Ovary (tissue), 10 donors: ENCODE data around the gene YBX2. TPM values are rescaled to one million over a fixed set of nuclear protein-coding genes. Genes with fewer than 3 reads are reported as not detected.
"Not testable (repeated sequence)": the region's sequence is repeated elsewhere in the genome, so short reads cannot be mapped to it uniquely, and the experiment has no call there.

ENCODE experiments used
- DNase-seq, 5 donors: peaks; one replicate each; pipeline ENCODE4 v3.0.0-alpha.2; 2019 to 2020
- H3K27ac ChIP-seq, 2 donors: fragments of 200-600 bp; one replicate each; pipeline versions ENCODE4 v1.5.1 to v1.8.0; 2019 to 2022
- H3K27me3 ChIP-seq: fragments of 200-600 bp; one replicate; pipeline ENCODE4 v1.8.0; 2022
- H3K36me3 ChIP-seq: fragments of 200-600 bp; sonication (generic); one replicate; pipeline ENCODE4 v1.5.1; 2019
- H3K4me1 ChIP-seq: one replicate; pipeline ENCODE4 v1.8.1; 2013; ENCODE audit warnings: mild to moderate bottlenecking, moderate library complexity; ENCODE audit not compliant: insufficient read depth
- H3K4me3 ChIP-seq: fragments of 200-600 bp; sonication (generic); one replicate; pipeline ENCODE4 v1.5.1; 2017
- H3K9me3 ChIP-seq, 2 donors: fragments of 200-600 bp in 1 of 2; sonication (generic) in 1 of 2; one replicate each; pipeline versions ENCODE4 v1.5.1 to v1.8.1; 2013 to 2019; ENCODE audit warnings: mild to moderate bottlenecking in 1 of 2, moderate library complexity in 1 of 2
- CTCF ChIP-seq, 3 donors: fragments of 450-650 bp in 2 of 3; fragments of 200-600 bp in 1 of 3; IDR thresholded peaks; one replicate each; pipeline versions ENCODE4 v1.5.1 to v1.8.0; 2016 to 2022; ENCODE audit warnings: antibody characterized with exemption in 3 of 3, mild to moderate bottlenecking in 1 of 3
- EP300 ChIP-seq: sonication (generic); formaldehyde crosslinking; IDR thresholded peaks from one replicate; pipeline ENCODE4 v1.6.1; 2017; ENCODE audit warnings: antibody characterized with exemption
- POLR2A ChIP-seq: fragments of 450-650 bp; IDR thresholded peaks from one replicate; pipeline ENCODE4 v1.6.1; 2017; ENCODE audit warnings: antibody characterized with exemption, mild to moderate bottlenecking, moderate library complexity
- WGBS, 3 donors: extraction: QIAGEN DNeasy Blood & Tissue Kit in 1 of 3; methylation state at CpG; one replicate each; pipeline versions ENCODE4 v1.1.5 to v1.1.7; 2013 to 2017; 5-methylcytosine and 5-hydroxymethylcytosine counted together
- intact Hi-C, 4 donors: fragments of 100-400 bp; cut with DNase I; formaldehyde crosslinking; loops; one replicate each; pipeline versions ENCODE4 v1.11.0 to v1.15.1; 2022 to 2023
- long read RNA-seq, 3 donors: library from polyadenylated mRNA in 2 of 3; unstranded in 2 of 3; transcript quantifications; one replicate each; pipeline ENCODE4 v2.0.0 and lab custom pipeline, GENCODE V29; 2021 to 2026
- polyA plus RNA-seq, 2 donors: library from polyadenylated mRNA; stranded (reverse); fragments of 200-250 nt in 1 of 2; fragments of 350-450 nt in 1 of 2; fragmentation: Illumina TruSeq in 1 of 2; extraction: RNeasy Lipid Tissue Mini Kit (QIAGEN cat#74804) in 1 of 2; gene quantifications; one replicate each; pipeline ENCODE4 v1.2.3, GENCODE V29; 2013 to 2014
- total RNA-seq, 7 donors: library from RNA; depleted of rRNA in 2 of 7; stranded (reverse); fragments of >200 nt in 2 of 7; fragmentation: NEBNext Ultra II Directional in 3 of 7; extraction: Animal tissue kit (Norgen Biotek cat#: 25700) in 3 of 7; gene quantifications; one replicate each; pipeline versions ENCODE4 v1.1.0 to v1.2.4, GENCODE V29; 2016 to 2023
- donor health status: DM: no; HTN: no; CAD: no; lungs with moderate emphysema.
- donor health status: DM: no; HTN: no; CAD: no.
- donor health status: Bipolar disorder and iron deficiency.
- donor health status: DM: yes; HTN: yes; CAD: no.
- donor health status: DM: no; HTN: no; CAD: no.
- donor health status: DM: yes; HTN: yes; CAD: no.

YBX2 gene
- 1 to 10 TPM in 2 of 7 donors, under 1 TPM in 2, not detected in 3; 0.30 to 1.8 (median 0.98) TPM for total RNA-seq
- polyA plus RNA-seq, result under 1 TPM; 0.33 to 0.80 TPM
- long read RNA-seq, donor 1, result 0 reads
- long read RNA-seq, donor 2, full-length matches to known transcripts, result 8 of 8 reads
- long read RNA-seq, donor 2, partial matches to known transcripts, result 0 of 8 reads
- long read RNA-seq, donor 2, other reads (novel, unspliced or antisense), result 0 of 8 reads
- long read RNA-seq, donor 3, full-length matches to known transcripts, result 1 of 2 reads
- long read RNA-seq, donor 3, partial matches to known transcripts, result 0 of 2 reads
- long read RNA-seq, donor 3, other reads (novel, unspliced or antisense), result 1 of 2 reads

GRCh38 chr17:7294614-7295153 lies at the start of gene YBX2:
Gene YBX2 (minus strand): TSS chr17:7294639. CDS start chr17:7294500, 139 bp downstream.
- intact Hi-C loops, result loop anchor here in 3 of 4 donors (2.0 to 5.0 kb wide), 3 partner anchors 14 to 252 kb away; partner anchors contain the start of genes SLC16A11 (in 1 of the 3) and SLC2A4 (in 1 of the 3)
- H3K9me3 ChIP-seq, result no peaks in the 10 kb centered on the region
- WGBS, 3 donors, result 1 to 2% (median 1%) methylated on average over 34 to 57 of the region's 57 CpGs
- DNase-seq, result peak in 4 of 5 donors; percentile 34 to 67 (median 60)
- no peak within 1 kb of the TSS for H3K27ac ChIP-seq
- H3K36me3 ChIP-seq, result no peaks in the 10 kb centered on the region
- H3K4me3 ChIP-seq, result peak within 1 kb of the TSS; percentile 6
- TF ChIP-seq EP300 (no peak), POLR2A (no peak), CTCF (IDR thresholded peaks at IDR 0.05) (no peak)
- H3K27me3 ChIP-seq, result peaks cover 3% of the 10 kb centered on the region
- H3K4me1 ChIP-seq, result peaks cover 9% of the 10 kb centered on the region

GRCh38 chr17:7343250-7343649 lies 48.8 kb upstream of the YBX2 start:
- H3K27ac ChIP-seq, result no peak overlapping the region
- no peak overlapping the region for H3K4me3 ChIP-seq
- peak in 1 of 5 donors; percentile 17 for DNase-seq
- intact Hi-C loops, result no loop called here
- WGBS, 3 donors, result 50 to 63% (median 58%) methylated on average over 15 of the region's 15 CpGs
- H3K4me1 ChIP-seq, result peaks cover 5% of the 10 kb centered on the region
- no peaks in the 10 kb centered on the region for H3K36me3 ChIP-seq
- H3K27me3 ChIP-seq, result no peaks in the 10 kb centered on the region
- H3K9me3 ChIP-seq, result no peaks in the 10 kb centered on the region
- no peak for TF ChIP-seq EP300
- TF ChIP-seq CTCF (IDR thresholded peaks at IDR 0.05), result no peak
- TF ChIP-seq POLR2A, result no peak

- TF ChIP-seq CTCF (IDR thresholded peaks at IDR 0.05), result no peak
- TF ChIP-seq EP300, result no peak
- TF ChIP-seq POLR2A, result no peak
- Histone ChIP-seq H3K4me3 (no peak overlapping the region), H3K27me3 (no peaks in the 10 kb centered on the region), H3K4me1 (no peaks in the 10 kb centered on the region), H3K9me3 (no peaks in the 10 kb centered on the region), H3K36me3 (no peaks in the 10 kb centered on the region), H3K27ac (no peak overlapping the region)
- 85 to 90% (median 85%) methylated on average over 13 of the region's 13 CpGs for WGBS, 3 donors
- DNase-seq, result peak in 1 of 5 donors; percentile 10
- intact Hi-C loops, result no loop called here
These were observed 47.4 kb upstream of the YBX2 start for GRCh38 chr17:7341842-7342241.

- DNase-seq, result no peak
- intact Hi-C loops, result no loop called here
- TF ChIP-seq EP300 (no peak), POLR2A (no peak), CTCF (IDR thresholded peaks at IDR 0.05) (no peak)
- WGBS, 3 donors, result 42 to 64% (median 54%) methylated on average over 2 of the region's 2 CpGs
- Histone ChIP-seq H3K4me3 (no peak overlapping the region), H3K27ac (no peak overlapping the region), H3K36me3 (no peaks in the 10 kb centered on the region), H3K4me1 (no peaks in the 10 kb centered on the region), H3K27me3 (no peaks in the 10 kb centered on the region), H3K9me3 (no peaks in the 10 kb centered on the region)
These were observed 45.7 kb upstream of the YBX2 start for GRCh38 chr17:7340179-7340578.

GRCh38 chr17:7337600-7337999 lies 43.2 kb upstream of the YBX2 start:
- WGBS, 3 donors, result 69 to 75% (median 75%) methylated on average over 7 of the region's 7 CpGs
- H3K27me3 ChIP-seq, result not testable (repeated sequence)

More at GRCh38 chr17:7337600-7337999, 43.2 kb upstream of the YBX2 start:
- H3K9me3 ChIP-seq, H3K27ac ChIP-seq, DNase-seq, H3K4me3 ChIP-seq, intact Hi-C loops, H3K4me1 ChIP-seq, H3K36me3 ChIP-seq: not testable (repeated sequence)
